Brain microvascular endothelial cell (primary cell): Measurements from ENCODE around the gene LHCGR.

Experiments
- DNase-seq: peaks from one replicate; pipeline ENCODE4 v3.0.0-alpha.2; 2020
- H3K27ac ChIP-seq: fragments of 250-450 bp; sonication (Bioruptor Pico); 2 replicates; pipeline ENCODE4 v1.5.1; 2020; ENCODE audit warnings: mild to moderate bottlenecking, moderate library complexity
- H3K27me3 ChIP-seq: fragments of 250-450 bp; sonication (Bioruptor Pico); replicated peaks from 2 replicates; pipeline ENCODE4 v1.5.1; 2020; ENCODE audit warnings: mild to moderate bottlenecking
- H3K36me3 ChIP-seq: fragments of 250-450 bp; sonication (Bioruptor Pico); replicated peaks from 2 replicates; pipeline ENCODE4 v1.5.1; 2020; ENCODE audit warnings: mild to moderate bottlenecking
- H3K4me3 ChIP-seq: 2 replicates; pipeline ENCODE4 v1.5.1; 2011; ENCODE audit warnings: low read depth, mild to moderate bottlenecking, control low read depth, low read length, moderate library complexity
- in situ Hi-C: cut with HindIII; loops from 2 replicates; pipeline ENCODE4 v1.10.0; 2017; ENCODE audit warnings: low sequenced_read_pairs, low pct_ligation_motif_present
- TF ChIP-seq, protein P1 (sequence below): IDR thresholded peaks from 2 replicates; pipeline ENCODE4 v1.5.1; 2011; ENCODE audit warnings: low read depth, mild to moderate bottlenecking, moderate library complexity, low read length, control low read depth, inconsistent platforms; ENCODE audit errors: missing control alignments

LHCGR gene

DNA sequence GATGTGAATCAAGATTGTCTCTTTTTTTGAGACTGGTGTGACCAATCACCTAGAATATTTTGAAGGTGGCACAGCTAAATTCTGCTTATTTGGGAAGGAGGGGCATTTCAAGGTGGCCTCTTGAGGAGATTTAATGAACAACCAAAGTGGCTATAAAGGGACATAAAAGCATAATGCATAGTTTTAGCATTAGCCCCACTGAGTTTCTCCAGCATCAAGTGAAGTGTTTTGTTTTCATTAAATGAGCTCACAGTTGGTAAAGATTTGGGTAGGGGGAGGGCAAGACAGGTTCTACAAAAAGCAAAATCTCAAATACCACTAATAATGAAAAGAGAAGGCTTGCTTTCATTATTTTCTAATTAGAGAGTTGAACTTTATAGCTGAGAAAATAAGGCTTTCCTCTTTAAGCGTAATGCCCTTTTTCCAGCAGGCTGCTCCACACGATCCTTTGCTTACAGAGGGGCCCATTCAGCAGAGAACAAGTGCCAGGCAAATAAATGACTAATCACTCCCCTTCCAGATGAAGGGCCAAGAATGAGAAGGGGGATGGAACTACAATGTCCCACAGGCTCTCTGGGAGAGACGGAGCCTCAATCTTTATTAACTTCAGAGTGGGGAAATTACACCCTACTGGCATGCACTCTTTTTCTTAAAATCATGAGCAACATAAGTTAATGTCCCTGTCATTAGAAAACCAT lies 35.9 kb downstream of the LHCGR start:
- in situ Hi-C loops: no loop called here
- Histone ChIP-seq H3K27me3 (no peaks in the 10 kb centered on the region), H3K4me3 (no peak overlapping the region), H3K36me3 (no peaks in the 10 kb centered on the region), H3K27ac (no peak overlapping the region)
- no peak for DNase-seq
- TF ChIP-seq, protein P1, sequence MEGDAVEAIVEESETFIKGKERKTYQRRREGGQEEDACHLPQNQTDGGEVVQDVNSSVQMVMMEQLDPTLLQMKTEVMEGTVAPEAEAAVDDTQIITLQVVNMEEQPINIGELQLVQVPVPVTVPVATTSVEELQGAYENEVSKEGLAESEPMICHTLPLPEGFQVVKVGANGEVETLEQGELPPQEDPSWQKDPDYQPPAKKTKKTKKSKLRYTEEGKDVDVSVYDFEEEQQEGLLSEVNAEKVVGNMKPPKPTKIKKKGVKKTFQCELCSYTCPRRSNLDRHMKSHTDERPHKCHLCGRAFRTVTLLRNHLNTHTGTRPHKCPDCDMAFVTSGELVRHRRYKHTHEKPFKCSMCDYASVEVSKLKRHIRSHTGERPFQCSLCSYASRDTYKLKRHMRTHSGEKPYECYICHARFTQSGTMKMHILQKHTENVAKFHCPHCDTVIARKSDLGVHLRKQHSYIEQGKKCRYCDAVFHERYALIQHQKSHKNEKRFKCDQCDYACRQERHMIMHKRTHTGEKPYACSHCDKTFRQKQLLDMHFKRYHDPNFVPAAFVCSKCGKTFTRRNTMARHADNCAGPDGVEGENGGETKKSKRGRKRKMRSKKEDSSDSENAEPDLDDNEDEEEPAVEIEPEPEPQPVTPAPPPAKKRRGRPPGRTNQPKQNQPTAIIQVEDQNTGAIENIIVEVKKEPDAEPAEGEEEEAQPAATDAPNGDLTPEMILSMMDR: no peak

DNA sequence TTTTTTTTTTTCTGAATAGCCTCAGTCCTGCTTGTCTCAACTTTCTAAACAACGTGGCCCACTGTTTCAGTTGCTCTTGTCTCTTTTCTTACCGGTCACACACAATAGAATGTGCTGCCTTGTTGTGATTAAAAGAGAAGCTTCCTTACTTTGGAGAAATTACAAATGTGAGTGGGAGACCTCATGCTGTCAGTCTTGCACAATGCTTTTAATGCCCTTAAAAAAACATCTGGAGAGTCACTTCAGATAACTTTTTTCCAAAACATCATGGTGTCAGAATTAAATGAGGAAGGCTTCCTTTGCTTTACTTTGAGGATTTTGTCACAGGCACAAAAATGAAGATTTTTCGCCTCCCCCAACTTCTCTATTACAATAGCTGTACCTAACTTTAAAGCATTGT lies 37.7 kb downstream of the LHCGR start:
- H3K36me3 ChIP-seq: no peaks in the 10 kb centered on the region
- TF ChIP-seq, protein P1: no peak
- no peak for DNase-seq
- H3K27me3 ChIP-seq: no peaks in the 10 kb centered on the region
- H3K27ac ChIP-seq: no peak overlapping the region
- in situ Hi-C loops: no loop called here
- no peak overlapping the region for H3K4me3 ChIP-seq

DNA sequence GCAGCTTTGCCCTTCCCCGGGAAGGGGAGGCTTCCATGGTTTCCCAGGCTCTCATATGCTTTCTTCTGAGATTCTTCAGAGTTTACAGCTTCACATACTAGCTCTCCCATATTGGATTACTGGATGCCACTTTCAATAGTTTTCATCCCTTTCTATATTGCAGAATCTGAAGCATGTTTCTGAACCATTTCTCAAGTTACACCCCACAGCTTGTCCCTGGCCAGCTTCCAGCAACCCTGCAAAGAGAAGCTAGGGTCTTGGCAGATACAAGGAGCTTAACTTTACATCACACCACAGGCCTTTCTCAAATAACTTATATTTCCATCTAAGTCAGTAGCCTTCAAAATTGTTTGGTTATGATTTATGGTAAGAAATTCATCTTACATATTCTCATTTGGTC lies 39.6 kb downstream of the LHCGR start:
- no peak for DNase-seq
- H3K27ac ChIP-seq: no peak overlapping the region
- in situ Hi-C loops: no loop called here
- no peaks in the 10 kb centered on the region for H3K27me3 ChIP-seq
- H3K4me3 ChIP-seq: no peak overlapping the region
- TF ChIP-seq, protein P1: no peak
- no peaks in the 10 kb centered on the region for H3K36me3 ChIP-seq

DNA sequence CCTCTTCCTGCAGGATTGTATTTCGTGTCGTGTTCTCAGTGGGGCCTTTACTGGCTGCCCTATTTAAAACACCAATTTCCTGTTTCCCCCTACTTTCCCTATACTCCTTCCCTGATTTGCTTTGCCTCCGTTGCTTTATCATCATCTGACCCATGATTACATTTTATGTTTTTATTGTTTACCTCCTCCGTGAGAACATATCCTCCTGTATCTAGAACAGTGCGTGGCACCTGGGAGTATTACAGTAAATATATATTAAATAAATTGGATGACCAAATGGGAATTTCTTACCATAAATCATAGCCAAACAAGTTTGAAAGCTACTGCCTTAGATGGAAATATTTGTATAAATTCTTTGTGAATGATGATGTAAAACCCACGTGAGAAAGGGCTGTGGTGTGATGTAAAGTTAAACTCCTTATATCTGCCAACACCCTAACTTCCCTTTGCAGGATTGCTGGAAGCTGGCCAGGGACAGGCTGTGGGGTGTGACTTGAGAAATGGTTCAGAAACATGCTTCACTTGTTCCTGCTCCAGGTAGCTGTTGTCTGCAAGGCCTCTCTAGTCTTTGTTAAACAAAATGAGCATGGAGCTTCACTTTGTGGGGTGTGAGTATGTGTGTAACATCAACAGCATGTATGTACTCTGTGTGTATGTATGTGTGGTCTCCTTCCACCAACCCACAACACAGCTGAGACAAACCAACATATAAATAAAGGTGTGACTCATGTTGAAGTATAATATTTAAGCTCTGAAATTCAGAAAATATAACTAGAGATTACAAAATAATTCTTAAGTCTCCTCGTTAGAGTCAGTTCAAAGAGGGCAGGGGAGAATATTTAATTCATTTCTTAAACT lies 40.3 kb downstream of the LHCGR start:
- in situ Hi-C loops: no loop called here
- Histone ChIP-seq H3K36me3 (no peaks in the 10 kb centered on the region), H3K27ac (no peak overlapping the region), H3K4me3 (no peak overlapping the region), H3K27me3 (no peaks in the 10 kb centered on the region)
- TF ChIP-seq, protein P1: no peak
- DNase-seq: no peak

DNA sequence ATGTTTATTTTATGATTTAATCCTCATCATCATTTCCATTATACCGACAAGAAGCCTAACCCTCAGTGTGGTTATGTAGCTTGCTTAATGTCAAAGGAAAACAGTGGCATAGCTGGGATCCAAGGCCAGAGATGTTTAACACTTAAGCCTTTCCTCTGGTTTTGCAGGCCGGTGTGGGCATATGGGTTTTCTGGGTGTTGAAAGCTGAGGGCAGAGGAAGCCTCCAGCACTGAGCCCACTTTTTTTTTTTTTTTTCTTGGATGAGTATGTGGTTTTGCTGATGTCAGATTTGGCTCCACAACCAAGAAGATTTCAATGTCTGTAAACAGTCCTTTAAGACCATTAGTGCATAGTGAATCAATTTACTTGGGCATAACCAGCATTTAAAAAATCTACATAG lies 41.3 kb downstream of the LHCGR start:
- no peak overlapping the region for H3K27ac ChIP-seq
- no peak for DNase-seq
- H3K4me3 ChIP-seq: no peak overlapping the region
- H3K27me3 ChIP-seq: no peaks in the 10 kb centered on the region
- no peaks in the 10 kb centered on the region for H3K36me3 ChIP-seq
- TF ChIP-seq, protein P1: no peak
- in situ Hi-C loops: no loop called here
